Fibroblast of villous mesenchyme (primary cell): ENCODE data around the gene SCYGR1. TPM values are rescaled to one million over a fixed set of nuclear protein-coding genes. Genes with fewer than 3 reads are reported as not detected.

Experiments
- DNase-seq: peaks from one replicate; pipeline ENCODE4 v3.0.0-alpha.2; 2010; ENCODE audit warnings: low read depth
- H3K4me3 ChIP-seq: 2 replicates; pipeline ENCODE4 v1.5.1; 2011; ENCODE audit warnings: low read depth, mild to moderate bottlenecking, low read length
- total RNA-seq: library from RNA; depleted of rRNA; stranded (reverse); fragments of >200 nt; gene quantifications from 2 replicates; pipeline ENCODE4 v1.2.3, GENCODE V29; 2012
- TF ChIP-seq, protein P1 (sequence below): IDR thresholded peaks from 2 replicates; pipeline ENCODE4 v1.5.1; 2012; ENCODE audit warnings: low read depth, mild to moderate bottlenecking, low read length; ENCODE audit not compliant: insufficient read depth

SCYGR1 gene
- total RNA-seq, 1 donor, result not detected

DNA sequence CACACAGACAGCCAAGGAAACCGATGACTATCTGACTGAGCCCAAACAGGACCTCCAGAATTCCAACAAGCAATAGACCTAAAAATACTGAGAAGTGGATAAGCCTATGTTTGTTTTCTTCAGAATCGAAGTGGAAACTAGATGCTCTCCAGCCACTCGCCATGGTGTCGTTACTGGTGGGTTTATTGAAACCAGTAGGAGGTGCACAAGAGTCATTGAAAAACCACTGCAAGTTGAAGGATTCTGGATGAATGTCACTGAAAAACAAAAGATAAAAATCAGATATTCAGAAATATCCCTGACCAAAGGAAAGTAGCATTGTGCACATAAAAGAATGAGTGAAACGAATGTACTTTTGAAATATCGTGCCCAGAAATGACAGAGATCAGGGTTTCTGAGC lies 24.0 kb downstream of the SCYGR1 start:
- no peak for DNase-seq
- TF ChIP-seq, protein P1, sequence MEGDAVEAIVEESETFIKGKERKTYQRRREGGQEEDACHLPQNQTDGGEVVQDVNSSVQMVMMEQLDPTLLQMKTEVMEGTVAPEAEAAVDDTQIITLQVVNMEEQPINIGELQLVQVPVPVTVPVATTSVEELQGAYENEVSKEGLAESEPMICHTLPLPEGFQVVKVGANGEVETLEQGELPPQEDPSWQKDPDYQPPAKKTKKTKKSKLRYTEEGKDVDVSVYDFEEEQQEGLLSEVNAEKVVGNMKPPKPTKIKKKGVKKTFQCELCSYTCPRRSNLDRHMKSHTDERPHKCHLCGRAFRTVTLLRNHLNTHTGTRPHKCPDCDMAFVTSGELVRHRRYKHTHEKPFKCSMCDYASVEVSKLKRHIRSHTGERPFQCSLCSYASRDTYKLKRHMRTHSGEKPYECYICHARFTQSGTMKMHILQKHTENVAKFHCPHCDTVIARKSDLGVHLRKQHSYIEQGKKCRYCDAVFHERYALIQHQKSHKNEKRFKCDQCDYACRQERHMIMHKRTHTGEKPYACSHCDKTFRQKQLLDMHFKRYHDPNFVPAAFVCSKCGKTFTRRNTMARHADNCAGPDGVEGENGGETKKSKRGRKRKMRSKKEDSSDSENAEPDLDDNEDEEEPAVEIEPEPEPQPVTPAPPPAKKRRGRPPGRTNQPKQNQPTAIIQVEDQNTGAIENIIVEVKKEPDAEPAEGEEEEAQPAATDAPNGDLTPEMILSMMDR, result no peak
- no peak overlapping the region for H3K4me3 ChIP-seq

DNA sequence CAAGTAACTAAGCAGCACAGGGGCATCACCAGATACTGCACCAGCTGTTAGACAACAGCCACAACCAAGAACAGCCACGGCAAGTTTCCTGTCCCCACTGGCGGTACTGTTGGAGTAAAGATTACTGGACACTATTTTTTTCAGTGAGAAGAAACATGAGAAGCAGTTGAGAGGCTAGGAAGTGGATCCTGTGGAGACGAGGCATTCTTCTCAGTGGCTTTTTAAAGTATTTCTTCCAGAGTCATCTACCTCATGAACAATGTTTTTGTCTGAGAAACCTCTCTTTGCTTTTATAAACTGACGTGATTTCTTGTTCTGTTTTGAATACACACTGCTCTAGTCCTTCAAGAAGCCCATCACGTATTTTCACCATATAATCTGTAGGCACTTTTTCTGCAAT lies 27.4 kb downstream of the SCYGR1 start:
- H3K4me3 ChIP-seq, result no peak overlapping the region
- DNase-seq, result no peak
- TF ChIP-seq, protein P1, result no peak

DNA sequence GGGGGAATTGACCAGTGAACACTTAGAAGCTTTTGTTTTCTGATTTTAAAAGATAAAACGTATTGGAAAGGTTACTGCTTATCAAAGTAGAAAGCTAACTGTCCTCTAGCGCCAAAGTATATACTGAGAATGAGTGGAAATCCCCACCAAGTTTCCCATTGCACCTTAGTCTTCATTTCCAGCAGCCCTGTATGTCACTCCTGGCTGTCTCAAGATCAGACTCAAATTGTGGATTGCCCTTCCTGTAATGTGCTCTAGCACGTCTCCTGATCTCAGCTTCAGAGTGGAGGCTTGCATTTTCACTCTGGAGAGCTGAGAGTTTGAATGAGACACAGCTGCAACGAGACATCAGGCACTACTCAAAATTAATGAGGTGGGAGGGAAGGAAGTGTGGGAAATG lies 36.1 kb downstream of the SCYGR1 start:
- DNase-seq, result no peak
- TF ChIP-seq, protein P1, result no peak
- no peak overlapping the region for H3K4me3 ChIP-seq

DNA sequence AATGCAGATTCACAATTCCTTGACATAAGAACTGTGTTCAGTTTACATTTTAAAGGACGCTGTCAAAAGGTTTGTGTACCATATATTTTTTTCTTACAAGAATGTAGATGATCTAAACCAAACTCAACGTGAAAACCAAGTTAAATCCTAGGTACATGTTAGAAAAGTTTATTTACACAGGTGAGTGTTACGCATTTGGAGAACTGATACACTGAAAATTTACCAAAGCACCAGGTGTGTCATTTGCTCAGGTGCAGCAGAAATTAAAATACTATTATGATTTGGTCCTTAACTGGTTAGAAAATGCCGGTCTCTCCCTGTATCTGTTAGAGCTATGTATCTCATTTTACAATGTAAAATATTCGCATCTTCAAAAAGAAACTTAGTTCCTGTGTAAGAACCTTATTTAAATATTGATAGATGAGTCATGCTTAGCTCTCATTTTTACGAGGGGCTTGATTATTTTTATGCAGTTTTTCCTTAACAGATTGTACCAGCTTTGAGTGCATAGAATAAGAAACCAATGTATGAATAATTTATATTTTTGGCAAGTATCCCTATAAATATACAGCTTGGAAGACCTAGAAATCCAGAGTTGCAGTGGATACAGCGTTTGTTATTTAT lies 37.6 kb downstream of the SCYGR1 start:
- no peak for DNase-seq
- TF ChIP-seq, protein P1, result no peak
- no peak overlapping the region for H3K4me3 ChIP-seq

- H3K4me3 ChIP-seq, result no peak overlapping the region
- TF ChIP-seq, protein P1, result no peak
- DNase-seq, result no peak
Measured at GRCh38 chr2:227348324-227348723, 39.4 kb downstream of the SCYGR1 start.

- TF ChIP-seq, protein P1, result no peak
- H3K4me3 ChIP-seq, result no peak overlapping the region
- no peak for DNase-seq
Measured at GRCh38 chr2:227347117-227347516, 40.6 kb downstream of the SCYGR1 start.

DNA sequence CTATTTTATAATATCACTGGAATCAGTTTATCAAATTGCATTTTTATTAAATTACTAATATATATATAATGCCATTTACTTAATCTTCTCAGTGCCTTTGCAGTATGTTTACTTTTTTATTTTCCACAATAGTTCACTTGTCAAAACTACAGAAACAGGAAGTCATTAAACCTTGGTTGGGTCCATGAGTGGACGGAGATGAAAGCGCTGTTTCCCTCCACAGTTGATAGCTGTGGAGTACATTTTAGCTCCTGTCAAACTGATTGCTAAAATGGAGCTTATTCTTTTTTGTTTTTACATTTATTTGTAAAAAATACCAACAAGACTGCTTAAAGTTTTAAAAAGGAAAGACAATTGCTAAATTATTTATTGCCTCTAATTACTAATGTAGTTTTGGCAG lies 43.5 kb downstream of the SCYGR1 start:
- TF ChIP-seq, protein P1, result no peak
- DNase-seq, result no peak
- H3K4me3 ChIP-seq, result no peak overlapping the region
